HG03103 (cell line): ENCODE measurements around the gene NOL11.
"Not testable (repeated sequence)": the region's sequence is repeated elsewhere in the genome, so short reads cannot be mapped to it uniquely, and the experiment has no call there.

ENCODE experiments used
- ATAC-seq: cut with Tn5 transposase; IDR thresholded peaks from one replicate; pipeline ENCODE4 v1.9.1; 2021; ENCODE audit warnings: low read depth; ENCODE audit not compliant: unreplicated experiment

The NOL11 gene

DNA sequence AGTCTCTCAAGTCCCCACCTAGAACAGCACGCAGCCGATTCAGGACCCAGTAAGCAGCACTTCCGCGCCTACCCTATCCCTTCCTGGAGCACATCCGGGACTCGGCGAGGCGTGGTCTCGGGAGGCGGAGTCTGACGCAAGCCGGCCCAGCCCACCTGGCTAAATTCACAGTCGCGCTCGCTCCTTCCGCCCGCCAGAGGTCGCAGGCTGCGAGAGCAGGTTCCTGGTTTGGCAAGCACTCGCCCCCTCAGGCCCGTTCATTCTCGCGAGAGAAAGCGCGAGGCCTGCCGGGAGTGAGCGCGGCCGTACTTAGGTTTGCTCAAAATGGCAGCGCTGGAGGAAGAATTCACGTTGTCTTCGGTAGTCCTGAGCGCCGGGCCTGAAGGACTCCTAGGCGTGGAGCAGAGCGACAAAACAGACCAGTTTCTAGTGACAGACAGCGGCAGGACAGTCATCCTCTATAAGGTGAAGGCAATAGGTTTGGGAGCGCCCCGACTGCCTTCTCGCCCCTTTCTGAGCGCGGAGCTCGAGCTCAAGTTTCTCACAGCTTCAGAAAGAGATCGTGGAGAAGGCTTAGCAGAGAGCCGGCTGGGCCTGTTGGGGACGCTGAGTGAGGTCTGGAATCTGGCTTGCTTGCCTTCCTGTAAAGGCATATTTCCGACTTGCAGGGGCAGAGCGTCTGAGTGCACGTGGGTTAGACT lies at the start of gene NOL11:
Gene NOL11, plus strand, starts transcription at position 313 of the 701 bp plus-strand sequence. Its CDS starts 12 bp downstream, at position 325.
- ATAC-seq = peak; percentile 93

DNA sequence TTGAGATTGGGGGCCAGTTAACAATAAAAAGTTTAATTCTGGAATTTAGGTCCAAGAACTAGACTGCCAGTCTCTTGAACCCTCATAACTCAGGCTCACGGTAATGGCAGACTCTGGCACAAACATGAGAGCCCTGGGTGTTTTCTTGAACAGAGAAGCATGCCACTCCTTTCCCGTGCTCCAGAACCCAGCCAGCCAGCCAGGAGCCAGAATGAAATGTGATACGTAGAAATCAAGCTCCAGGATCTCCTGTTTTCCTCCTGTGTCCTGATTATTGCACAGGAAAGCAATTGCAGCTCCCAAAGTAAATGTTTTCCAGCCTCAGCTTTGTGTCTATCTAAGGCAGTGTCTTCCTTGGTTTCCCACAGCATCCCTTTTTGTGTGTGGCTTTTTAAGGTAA lies 46.2 kb upstream of the NOL11 start:
- no peak for ATAC-seq

DNA sequence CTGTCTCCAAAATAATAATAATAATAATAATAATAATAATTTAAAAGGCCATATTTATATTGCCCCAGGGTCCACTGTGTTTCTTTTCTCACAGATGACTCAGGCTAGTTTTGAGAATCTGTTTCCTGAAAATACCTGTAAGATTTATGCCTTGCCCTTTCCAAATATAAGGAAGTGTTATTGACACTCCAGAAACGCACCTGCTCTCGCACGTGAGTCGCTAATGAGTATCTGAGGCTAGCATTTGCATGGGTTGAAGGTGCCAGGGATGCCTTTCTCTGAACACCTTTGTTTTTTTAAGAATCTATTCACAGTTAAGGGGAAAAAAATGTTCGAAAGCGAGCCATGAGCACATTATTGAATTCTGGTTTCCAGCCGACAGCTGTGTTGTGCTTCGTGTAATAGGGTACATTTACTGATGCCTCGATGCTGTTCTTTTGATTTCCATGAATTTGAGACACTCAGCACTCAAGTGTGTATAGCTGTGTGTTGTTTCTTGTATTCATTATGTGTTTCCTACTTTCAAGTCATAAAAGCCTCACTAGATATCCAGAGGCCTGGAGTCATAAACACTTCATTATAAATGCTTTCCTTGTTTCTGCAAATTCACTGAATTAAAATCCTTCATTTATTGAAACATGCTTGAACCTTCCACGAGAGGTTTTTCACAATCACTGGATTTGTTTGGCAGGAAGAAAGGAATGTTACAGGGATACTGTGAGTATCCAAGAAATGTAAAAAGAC lies 45.0 kb upstream of the NOL11 start:
- no peak for ATAC-seq

DNA sequence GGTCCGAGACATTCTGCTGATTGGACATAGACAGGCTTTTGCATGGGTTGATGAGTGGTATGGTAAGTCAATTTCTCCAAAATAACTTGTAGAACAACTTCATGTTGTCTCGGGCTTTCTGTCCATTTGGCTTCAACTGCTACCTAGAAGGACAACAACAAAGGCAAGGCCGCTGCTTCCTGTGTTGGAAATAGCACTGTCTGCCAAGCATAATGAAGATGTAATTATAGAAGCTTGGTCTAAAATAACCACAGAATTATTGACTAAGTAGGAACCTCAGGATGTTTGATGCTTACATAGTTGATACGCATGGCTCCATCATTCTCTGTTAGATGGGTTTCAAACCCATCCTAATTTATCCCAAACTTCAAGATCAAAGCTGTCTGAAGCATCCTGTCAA lies 42.3 kb upstream of the NOL11 start:
- ATAC-seq = no peak

DNA sequence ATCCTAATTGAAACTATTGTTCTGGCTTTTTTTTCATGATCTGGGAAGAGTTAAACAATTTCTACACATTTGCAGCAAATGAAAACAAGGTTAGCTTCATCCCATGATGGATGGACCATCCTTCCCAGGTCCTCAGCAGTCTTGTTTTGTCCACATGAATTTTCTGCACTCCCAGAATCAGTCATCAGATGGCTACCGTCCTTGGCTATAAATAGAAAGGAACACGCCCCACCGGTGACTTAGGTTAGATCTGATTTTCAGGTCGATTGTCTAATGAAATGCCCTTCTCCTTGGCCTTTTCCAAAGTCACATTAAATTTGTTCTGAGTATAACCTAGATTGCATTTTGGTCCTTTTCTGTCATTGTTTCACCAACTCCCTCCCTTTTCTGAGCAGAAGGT lies 41.4 kb upstream of the NOL11 start:
- no peak for ATAC-seq

DNA sequence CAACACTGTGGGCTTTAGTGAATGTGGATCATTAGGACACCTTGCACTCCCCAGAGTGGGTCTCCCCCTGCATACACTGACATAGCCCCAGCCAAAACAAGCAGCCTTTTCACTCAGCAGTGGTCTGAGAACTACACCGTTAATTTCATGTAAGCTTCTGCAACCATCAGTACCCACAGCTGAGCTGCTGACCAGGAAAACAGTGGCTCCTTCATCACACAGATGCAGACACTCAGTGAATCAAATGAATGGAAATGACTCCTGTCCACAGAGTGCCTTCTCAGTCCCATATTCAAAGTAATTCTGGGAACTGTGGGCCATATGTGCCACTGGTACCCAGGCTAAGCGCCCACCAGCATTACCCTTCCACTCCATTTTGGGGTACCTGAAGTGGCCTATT lies 39.3 kb upstream of the NOL11 start:
- ATAC-seq = no peak

DNA sequence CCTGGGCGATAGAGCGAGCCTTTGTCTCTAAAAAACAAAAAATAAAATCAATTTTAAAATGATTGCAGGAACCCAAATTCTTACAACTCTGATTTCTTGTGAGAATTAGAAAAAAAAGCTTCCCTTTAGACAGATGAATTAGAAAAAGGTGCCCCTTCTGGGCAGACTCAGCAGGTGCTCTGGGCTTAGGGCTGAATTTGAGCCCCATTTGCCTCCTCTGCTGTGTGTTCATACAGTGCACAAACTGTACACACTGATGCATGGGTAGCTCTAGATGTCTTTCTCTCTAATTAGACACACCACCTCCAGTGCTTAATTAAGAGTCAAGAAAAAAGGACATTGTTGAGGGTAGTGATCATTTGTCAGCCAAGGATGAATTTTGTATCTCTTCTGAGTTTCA lies 38.5 kb upstream of the NOL11 start:
- ATAC-seq = no peak

DNA sequence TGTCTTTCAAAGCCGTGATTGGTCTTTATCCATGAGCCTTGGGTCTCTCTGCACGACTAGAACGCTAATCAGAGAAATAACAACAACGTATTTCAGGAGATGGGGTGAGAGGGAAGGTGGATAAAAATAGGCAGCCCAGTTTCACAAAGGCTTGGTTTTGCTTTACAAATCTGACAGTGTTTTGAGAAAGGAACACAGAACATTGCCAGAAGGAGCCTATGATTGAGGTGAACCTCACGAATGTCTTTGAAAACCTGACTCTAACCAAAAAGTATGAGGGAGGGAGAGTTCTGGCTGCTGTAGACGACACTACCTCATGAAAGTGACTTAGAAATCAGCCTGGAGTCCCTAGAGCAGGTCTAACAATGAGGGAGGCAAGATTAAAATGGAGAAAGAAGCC lies 38.0 kb upstream of the NOL11 start:
- ATAC-seq = no peak

DNA sequence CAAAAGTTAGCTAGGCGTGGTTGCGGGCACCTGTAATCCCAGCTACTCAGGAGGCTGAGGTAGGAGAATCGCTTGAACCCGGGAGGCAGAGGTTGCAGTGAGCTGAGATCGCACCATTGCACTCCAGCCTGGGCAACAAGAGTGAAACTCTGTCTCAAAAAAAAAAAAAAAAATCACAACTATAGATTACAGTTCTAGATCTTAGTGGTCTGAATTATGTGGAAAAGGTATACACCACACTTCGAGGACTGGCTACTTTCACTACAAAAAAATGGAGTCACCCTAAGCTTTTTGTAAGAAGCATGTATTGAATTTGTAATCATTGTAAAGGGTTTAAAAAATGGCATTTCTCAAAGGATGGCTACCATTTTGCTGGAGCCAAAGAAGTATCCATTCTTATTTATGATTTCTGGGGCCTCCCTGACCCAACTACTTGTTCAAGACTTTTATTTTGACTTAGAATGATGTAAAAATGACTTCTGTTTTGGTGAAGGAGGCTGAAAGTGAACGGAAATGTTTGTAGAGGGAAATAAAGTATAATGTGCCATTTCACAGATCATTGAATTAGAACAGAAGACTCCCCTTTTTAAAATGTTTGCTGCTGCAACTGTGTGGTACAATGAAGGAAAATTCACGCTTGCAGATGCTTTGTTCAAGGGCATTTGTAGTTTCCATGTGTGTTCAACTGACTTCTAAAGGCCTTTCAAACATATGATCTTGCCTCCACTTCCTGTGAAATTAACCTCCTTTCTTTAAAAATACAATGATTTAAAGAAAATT lies 37.1 kb upstream of the NOL11 start:
- ATAC-seq = no peak

DNA sequence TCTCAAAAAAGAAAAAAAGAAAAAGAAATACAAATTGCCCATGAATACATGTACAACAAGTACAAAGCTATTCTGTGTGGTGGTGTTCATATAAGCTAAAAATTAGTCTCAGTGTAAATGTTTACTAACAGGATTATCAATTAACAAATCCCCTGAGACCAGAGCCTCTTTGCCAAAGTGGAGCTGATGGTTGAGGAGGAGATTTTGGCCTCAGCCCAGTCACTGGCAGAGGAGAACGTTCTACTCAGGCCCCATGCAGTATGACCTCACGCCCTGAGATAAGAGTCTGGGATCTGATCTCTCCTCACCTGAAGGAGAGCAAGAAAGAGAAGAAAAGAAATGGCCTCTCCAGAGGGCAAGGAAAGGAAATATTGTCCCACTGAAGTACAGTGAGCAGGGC lies 35.5 kb upstream of the NOL11 start:
- ATAC-seq = no peak

DNA sequence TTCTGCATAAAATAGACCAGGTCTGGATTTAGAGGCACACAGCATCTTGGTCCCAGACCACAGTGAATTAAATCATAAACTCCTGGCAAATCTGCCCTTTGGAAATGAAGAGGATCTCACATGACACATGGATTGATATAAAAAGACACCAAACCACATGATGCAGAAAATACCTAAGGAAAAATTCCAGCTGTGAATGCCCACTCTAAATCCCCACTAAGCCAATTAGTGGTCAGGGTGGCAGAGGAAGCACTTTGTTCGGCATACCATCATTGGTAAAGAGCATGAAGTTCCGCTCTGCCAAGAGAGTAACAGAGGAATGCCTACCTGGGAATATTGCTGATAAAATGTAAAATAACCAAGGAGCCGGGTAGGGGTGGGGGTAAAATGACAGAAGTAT lies 32.4 kb upstream of the NOL11 start:
- no peak for ATAC-seq

DNA sequence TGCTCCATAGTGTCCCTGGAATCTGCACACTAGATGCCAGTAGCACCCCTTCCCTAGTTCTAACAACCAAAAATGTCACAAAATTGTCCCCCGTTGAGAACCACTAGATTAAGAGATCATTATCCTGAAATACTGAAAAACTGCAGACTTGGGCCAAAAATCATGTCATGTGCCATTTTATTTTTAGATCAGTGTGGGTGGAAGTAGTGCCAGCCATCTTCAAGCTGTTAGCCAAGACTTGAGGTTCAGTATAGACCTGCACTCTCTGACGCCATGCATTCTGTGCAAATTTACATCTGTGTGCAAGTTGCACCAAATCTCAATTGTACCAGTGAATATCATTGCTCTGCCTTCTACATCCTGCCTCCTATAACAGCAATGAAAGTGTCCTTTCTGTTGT lies 31.5 kb upstream of the NOL11 start:
- ATAC-seq = no peak

DNA sequence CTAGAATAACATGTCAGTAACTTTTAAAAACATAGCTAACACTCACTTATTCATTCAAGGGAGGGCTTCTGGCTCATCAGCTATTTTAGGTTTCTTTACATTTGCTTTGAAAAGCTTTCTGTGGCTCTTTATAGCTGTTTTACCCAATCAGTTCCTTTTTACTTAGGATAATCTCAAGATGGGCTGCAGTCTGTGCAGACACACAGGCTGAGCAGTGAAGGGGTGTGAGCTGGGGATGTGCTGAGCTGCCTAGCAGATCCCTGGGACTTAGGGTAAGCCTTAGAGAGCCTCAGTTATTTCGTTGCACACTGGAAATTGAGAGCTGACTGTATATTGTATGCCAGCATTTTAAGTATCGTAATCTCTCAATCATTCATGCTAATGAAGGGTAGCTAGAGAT lies 30.2 kb upstream of the NOL11 start:
- no peak for ATAC-seq

DNA sequence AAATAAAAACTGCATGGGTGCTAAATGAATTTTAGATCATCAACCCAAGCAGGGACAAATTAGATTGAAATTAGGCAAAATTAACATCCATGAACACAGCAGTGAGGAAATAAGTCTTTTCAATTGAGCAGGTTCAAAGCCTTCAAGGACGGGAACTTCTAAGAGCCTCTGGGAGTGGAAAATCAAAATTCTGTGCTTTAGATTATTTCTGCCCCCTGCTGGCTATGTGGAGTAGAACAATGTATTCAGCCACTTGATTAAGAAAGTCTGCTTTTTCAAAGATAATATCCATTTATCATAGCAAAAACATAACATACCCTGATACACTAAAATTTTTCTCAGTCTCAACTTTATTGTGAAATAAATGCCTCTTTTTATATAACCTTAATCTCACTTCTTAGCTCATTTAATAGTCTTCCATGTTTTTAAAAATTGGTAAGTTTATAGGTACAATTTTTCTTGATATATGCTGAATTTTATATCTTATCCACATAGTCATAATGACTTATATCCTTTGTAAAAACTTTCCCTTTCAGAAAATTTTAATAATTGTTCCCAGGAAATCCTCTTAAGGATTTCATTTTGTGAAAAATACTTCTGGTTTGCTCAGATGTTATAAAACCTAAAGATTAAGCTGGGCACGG lies 28.1 kb upstream of the NOL11 start:
- no peak for ATAC-seq

DNA sequence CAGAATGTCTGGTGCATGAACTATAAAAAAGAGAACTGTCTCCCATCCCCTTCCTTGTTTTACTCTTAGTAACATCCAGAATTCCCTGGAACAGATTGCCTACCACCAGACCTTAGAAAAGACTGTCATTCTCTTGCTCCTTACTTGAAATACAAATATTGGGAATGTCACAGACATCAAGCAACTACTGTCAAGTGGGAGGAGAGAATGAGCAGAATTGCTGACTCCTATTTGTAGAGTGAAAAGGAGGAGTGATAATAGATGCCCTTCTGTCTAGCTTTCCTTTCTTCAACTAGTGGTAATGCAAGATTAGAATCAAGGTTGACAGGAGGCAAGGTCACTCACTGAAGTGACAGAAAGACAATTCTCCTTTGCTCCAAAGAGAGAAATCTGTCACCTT lies 23.9 kb upstream of the NOL11 start:
- no peak for ATAC-seq

DNA sequence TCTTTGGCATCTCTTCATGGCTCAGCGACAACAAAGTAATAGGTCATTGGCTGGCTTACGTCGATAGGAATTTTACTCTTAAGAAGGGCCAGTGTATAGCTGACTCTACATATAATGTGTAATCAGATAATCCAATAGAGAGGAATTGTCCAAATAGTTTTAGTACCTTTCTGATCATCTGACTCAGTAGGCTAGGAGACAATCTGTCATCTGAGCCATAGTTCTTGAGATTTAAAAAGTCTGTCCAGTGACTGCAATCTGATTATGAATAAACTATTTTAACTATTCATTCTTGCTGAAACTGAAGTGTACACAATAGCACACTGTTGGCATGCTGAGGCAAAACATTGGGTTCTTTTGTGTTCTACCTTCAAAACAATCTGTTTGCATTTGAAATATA lies 21.4 kb upstream of the NOL11 start:
- no peak for ATAC-seq

DNA sequence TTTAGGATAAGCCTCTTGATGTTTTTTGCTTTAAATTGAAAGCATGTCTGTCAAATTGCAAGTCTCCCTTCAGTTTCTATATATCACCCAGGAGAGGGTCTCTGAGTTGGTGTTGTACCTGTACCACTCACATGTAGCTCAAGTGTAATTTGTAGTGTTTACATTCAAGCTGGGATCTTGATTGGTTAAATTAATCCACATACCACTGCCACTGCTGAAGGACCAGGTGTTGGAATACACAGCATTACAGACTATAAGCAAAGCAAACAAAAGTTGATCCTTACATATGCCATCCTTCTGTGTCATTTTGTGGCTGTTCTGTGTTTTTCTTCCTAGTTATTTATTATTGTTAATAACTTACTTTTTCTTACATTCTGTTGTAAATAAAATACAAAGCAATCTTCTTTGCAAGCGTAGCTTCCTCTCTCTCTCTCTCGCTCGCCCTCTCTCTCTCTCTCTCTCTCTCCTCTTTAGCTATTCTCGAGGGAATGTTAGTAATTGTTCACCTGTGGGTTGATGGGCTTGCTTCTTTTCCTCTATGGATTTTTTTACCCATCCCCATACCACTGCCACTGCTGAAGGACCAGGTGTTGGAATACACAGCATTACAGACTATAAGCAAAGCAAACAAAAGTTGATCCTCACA lies 20.8 kb upstream of the NOL11 start:
- no peak for ATAC-seq

DNA sequence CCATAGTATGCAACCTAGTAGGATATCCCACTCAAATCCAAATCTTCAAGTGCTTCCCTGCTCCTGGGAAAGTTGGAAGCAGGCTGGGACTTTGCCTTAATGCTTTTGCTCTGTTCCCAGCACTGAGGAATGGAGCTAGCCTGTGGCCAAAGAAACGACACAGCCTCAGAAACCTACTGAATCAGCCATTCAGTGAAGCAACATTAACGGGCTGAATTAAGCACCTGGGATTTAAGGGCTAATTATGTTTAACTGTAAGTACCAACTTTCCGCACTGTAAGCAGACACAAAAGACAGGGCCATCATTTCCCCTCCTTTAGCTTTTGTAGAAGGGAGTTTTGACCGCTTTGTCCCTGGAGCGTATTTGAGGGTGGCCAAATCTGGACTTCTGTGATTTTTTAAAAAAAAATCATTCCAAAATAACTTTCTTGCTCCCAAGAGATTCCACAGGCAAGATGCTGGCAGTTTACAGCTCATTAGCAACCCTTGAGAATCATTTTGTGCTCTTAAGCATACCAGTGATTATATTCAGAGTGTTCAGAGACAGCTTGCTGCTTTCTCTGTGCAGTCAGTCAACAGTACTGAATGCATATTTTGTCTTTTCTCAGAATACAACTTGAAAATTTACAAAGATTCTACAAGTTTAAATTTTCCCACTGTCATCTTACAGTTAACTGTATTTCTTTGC lies 17.6 kb upstream of the NOL11 start:
- no peak for ATAC-seq

DNA sequence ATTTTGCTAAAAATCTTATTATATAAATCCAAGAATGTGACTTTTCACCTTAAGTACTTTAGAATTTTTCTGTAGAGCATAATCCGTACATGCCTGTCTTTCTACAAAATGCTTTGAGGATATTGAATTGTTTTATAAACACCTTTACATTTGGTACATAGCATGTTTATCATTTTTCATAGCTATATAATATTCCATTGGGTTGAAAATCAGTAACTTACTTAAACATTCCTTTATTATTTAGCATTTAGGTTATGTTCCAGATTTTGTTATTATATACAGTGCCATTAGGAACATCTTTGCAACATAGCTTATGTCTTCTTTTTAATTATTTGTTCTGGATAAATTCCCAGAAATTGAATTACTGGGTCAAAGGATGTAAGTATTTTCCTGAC lies 17.0 kb upstream of the NOL11 start:
- ATAC-seq = no peak

DNA sequence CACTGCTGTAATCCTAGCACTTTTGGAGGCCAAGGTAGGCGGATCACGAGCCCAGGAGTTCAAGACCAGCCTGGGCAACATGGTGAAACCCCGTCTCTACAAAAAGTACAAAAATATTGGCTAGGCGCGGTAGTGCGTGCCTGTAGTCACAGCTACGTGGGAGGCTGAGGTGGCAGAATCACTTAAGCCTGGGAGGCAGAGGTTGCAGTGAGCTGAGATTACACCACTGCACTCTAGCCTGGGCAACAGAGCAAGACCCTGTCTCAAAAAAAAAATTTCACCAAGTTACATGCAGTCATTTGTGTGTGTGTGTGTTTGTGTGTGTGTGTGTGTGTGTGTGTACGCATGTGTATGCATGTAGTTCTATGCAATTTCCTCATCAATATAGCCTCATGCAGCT lies 14.9 kb upstream of the NOL11 start:
- not testable (repeated sequence) for ATAC-seq
